K562 (cell line): ENCODE measurements around the gene YPEL2. TPM values are rescaled to one million over a fixed set of nuclear protein-coding genes. Genes with fewer than 3 reads are reported as not detected.

Experiments
- ATAC-seq: fragments of 200-7000 bp; cut with Tn5 transposase; 3 replicates; pipeline ENCODE4 v1.9.1; 2020; ENCODE audit warnings: moderate library complexity
- BruUV-seq: library from RNA; stranded (reverse); fragments of 400-500 nt; replicated peaks from 2 replicates; lab custom pipeline; 2021; lab: Mats Ljungman, UMichigan
- CTCF ChIA-PET: fragments of 300-600 bp; formaldehyde crosslinking; extraction: SDS; loops from one replicate; lab custom pipeline; 2021; ENCODE audit warnings: low intra/inter-chr PET ratio; lab: Yijun Ruan, JAX
- POLR2A ChIA-PET: fragments of 300-600, 350-650 bp; sonication (Branson Sonifier 250); formaldehyde crosslinking; extraction: SDS; loops from one replicate; lab custom pipeline; 2021; ENCODE audit warnings: antibody characterized with exemption, inconsistent platforms; lab: Yijun Ruan, JAX
- DNase-seq, 4 experiments: peaks; one replicate each; pipeline versions ENCODE4 v3.0.0 to v3.0.0-alpha.2; 2011 to 2018; ENCODE audit warnings: low spot score in 3 of 4, mixed read lengths in 3 of 4; ENCODE audit errors: extremely low read depth in 1 of 4
- FAIRE-seq: peaks from 2 replicates; lab custom pipeline; 2011; peaks lifted over from hg19 to GRCh38; lab: Jason Lieb, UNC
- H2AFZ ChIP-seq: 2 replicates; pipeline ENCODE4 v1.6.0; 2011; ENCODE audit warnings: low read depth, low read length, control low read depth, inconsistent platforms
- H3K27ac ChIP-seq: fragments of 200-600 bp; 3 replicates; pipeline ENCODE4 v1.8.0; 2011; ENCODE audit warnings: low read depth, mild to moderate bottlenecking, control low read depth, inconsistent platforms, low read length, moderate library complexity, mixed read lengths; ENCODE audit errors: extremely low read depth
- H3K27me3 ChIP-seq, 2 experiments: fragments of 300-600 bp in 1 of 2; 2 replicates in 1 of 2; 3 replicates in 1 of 2; pipeline versions ENCODE4 v1.6.0 to v1.8.0; 2011; ENCODE audit warnings: inconsistent platforms in 2 of 2, low read length in 2 of 2, mild to moderate bottlenecking in 1 of 2, mixed read lengths in 1 of 2, moderate library complexity in 1 of 2; ENCODE audit not compliant: control insufficient read depth in 2 of 2, insufficient read depth in 2 of 2
- H3K36me3 ChIP-seq: fragments of 300-600 bp; 3 replicates; pipeline ENCODE4 v1.8.0; 2011; ENCODE audit warnings: mild to moderate bottlenecking, low read length, inconsistent platforms; ENCODE audit not compliant: control insufficient read depth, insufficient read depth
- H3K4me1 ChIP-seq, 2 experiments: fragments of 200-600 bp in 1 of 2; replicated peaks in 1 of 2; 2 replicates in 1 of 2; 3 replicates in 1 of 2; pipeline versions ENCODE4 v1.5.1 to v1.8.0; 2011; ENCODE audit warnings: inconsistent platforms in 2 of 2, low read length in 2 of 2, mild to moderate bottlenecking in 1 of 2, mixed read lengths in 1 of 2, moderate library complexity in 1 of 2; ENCODE audit not compliant: control insufficient read depth in 2 of 2, insufficient read depth in 2 of 2
- H3K4me2 ChIP-seq: 2 replicates; pipeline ENCODE4 v1.6.1; 2011; ENCODE audit warnings: low read length, control low read depth, inconsistent platforms, mixed read lengths; ENCODE audit not compliant: insufficient read depth
- H3K4me3 ChIP-seq: fragments of 200-600 bp; sonication (generic), shearing (Covaris generic); 2 replicates; pipeline ENCODE4 v1.5.1; 2016; ENCODE audit warnings: control low read depth, inconsistent platforms
- H3K79me2 ChIP-seq: fragments of 200-600 bp; 3 replicates; pipeline ENCODE4 v1.8.0; 2011; ENCODE audit warnings: low read length, inconsistent platforms; ENCODE audit not compliant: control insufficient read depth, insufficient read depth
- H3K9ac ChIP-seq, 2 experiments: 2 replicates each; pipeline versions ENCODE4 v1.6.0 to v1.6.1; 2011; ENCODE audit warnings: low read depth in 2 of 2, low read length in 2 of 2, control low read depth in 1 of 2, inconsistent platforms in 1 of 2, mild to moderate bottlenecking in 1 of 2, mixed read lengths in 1 of 2; ENCODE audit not compliant: insufficient read depth in 1 of 2
- H3K9me1 ChIP-seq: one replicate; pipeline ENCODE4 v1.6.0; 2011; ENCODE audit warnings: inconsistent platforms, mild to moderate bottlenecking, low read length, moderate library complexity; ENCODE audit not compliant: control insufficient read depth, insufficient read depth
- H3K9me3 ChIP-seq: replicated peaks from 2 replicates; pipeline ENCODE4 v1.5.1; 2011; ENCODE audit warnings: low read depth, low read length, inconsistent platforms; ENCODE audit not compliant: control insufficient read depth, insufficient read depth
- H4K20me1 ChIP-seq: replicated peaks from 2 replicates; pipeline ENCODE4 v1.6.1; 2011; ENCODE audit warnings: low read length, inconsistent platforms, mixed read lengths; ENCODE audit not compliant: control insufficient read depth, insufficient read depth
- CBX5 ChIP-seq: IDR thresholded peaks from 2 replicates; pipeline ENCODE4 v1.6.1; 2014; ENCODE audit warnings: low read depth, borderline replicate concordance
- DPF2 ChIP-seq: fragments of 450-650 bp; IDR thresholded peaks from 2 replicates; pipeline ENCODE4 v1.6.1; 2016
- ESRRB ChIP-seq: fragments of 250-450 bp; sonication (Bioruptor Pico); IDR thresholded peaks from 2 replicates; pipeline ENCODE4 v1.5.0; 2020; ENCODE audit warnings: mild to moderate bottlenecking, moderate library complexity, borderline replicate concordance
- FOXP1 ChIP-seq: sonication (generic); formaldehyde crosslinking; IDR thresholded peaks from 2 replicates; pipeline ENCODE4 v1.8.0; 2022; ENCODE audit warnings: mild to moderate bottlenecking, missing genetic modification reagents
- POLR3A ChIP-seq: IDR thresholded peaks from 2 replicates; pipeline ENCODE4 v1.6.1; 2011; ENCODE audit warnings: borderline replicate concordance, mild to moderate bottlenecking, moderate library complexity; ENCODE audit not compliant: insufficient read length, insufficient read depth; ENCODE audit errors: extremely low read depth
- RUNX1 ChIP-seq: sonication (generic); IDR thresholded peaks from 2 replicates; pipeline ENCODE4 v1.6.1; 2016; ENCODE audit warnings: antibody characterized with exemption, low read depth
- SNAPC5 ChIP-seq: fragments of 250-450 bp; sonication (Bioruptor Pico); IDR thresholded peaks from 2 replicates; pipeline ENCODE4 v1.8.0; 2021; ENCODE audit warnings: moderate library complexity, mild to moderate bottlenecking, inconsistent platforms
- TCF7L2 ChIP-seq: fragments of 150-350 bp; IDR thresholded peaks from 2 replicates; pipeline ENCODE4 v1.6.1; 2016; ENCODE audit warnings: low read depth, mild to moderate bottlenecking, low read length, moderate library complexity
- ZBTB34 ChIP-seq: fragments of 250-450 bp; sonication (Bioruptor Pico); IDR thresholded peaks from 2 replicates; pipeline ENCODE4 v1.8.0; 2021; ENCODE audit warnings: mild to moderate bottlenecking, moderate library complexity
- ZBTB49 ChIP-seq: sonication (generic); formaldehyde crosslinking; IDR thresholded peaks from 2 replicates; pipeline ENCODE4 v1.8.0; 2022; ENCODE audit warnings: missing genetic modification reagents, mild to moderate bottlenecking, borderline replicate concordance
- ZNF384 ChIP-seq: IDR thresholded peaks from 2 replicates; pipeline ENCODE4 v1.6.1; 2012; ENCODE audit warnings: low read depth, low read length, improper control_type of control experiment
- ZNF592 ChIP-seq: fragments of 450-650 bp; IDR thresholded peaks from 2 replicates; pipeline ENCODE4 v1.6.1; 2017; ENCODE audit warnings: antibody characterized with exemption, mild to moderate bottlenecking
- WGBS: fragments of 100-300 bp; shearing (Covaris generic); methylation state at CpG from one replicate; pipeline ENCODE4 v1.1.6; 2016; ENCODE audit warnings: low coverage, mixed read lengths; ENCODE audit not compliant: insufficient coverage; ENCODE audit errors: missing lambda C conversion rate; 5-methylcytosine and 5-hydroxymethylcytosine counted together
- in situ Hi-C: fragments of 300-500 bp; cut with MboI; formaldehyde crosslinking; loops from 4 replicates; pipeline ENCODE4 v1.15.0; 2018; ENCODE audit warnings: inconsistent platforms, mixed read lengths
- intact Hi-C: fragments of 100-400 bp; cut with micrococcal nuclease; formaldehyde crosslinking; loops from 2 replicates; pipeline ENCODE4 v1.14.2; 2022
- polyA plus RNA-seq, 8 experiments: library from polyadenylated mRNA; depleted of rRNA in 4 of 8; stranded (reverse) in 5 of 8; unstranded in 3 of 8; fragments of >200 nt; fragmentation: Nextera tagmentation in 2 of 8; fragmentation: Illumina TruSeq in 1 of 8; extraction: Ambion mirVana in 2 of 8; extraction: Trizol in 1 of 8; gene quantifications; 2 replicates each; pipeline versions ENCODE4 v1.2.1 to v1.2.3, GENCODE V29; 2011 to 2014; ENCODE audit warnings: inconsistent platforms in 1 of 8, missing spikeins in 1 of 8
- total RNA-seq, 7 experiments: library from RNA; depleted of rRNA in 6 of 7; stranded (reverse); fragments of >200 nt in 6 of 7; fragmentation: Illumina TruSeq in 2 of 7; extraction: Trizol in 2 of 7; gene quantifications; 2 replicates each; pipeline versions ENCODE4 v1.2.1 to v1.2.3, GENCODE V29; 2011 to 2021; ENCODE audit warnings: low replicate concordance in 1 of 7

Gene YPEL2
- total and polyA plus RNA-seq, 9 of the 15 experiments (the other 6 are each of a cell fraction or from before 2014, with no cell fraction given), result 0.11 to 2.4 (median 0.47) TPM

- BruUV-seq, result no TSS peak
- H3K79me2 ChIP-seq, result no peaks in the 10 kb centered on the region
- ChIA-PET POLR2A (no interaction called here), CTCF (interaction anchor here (2.0 kb wide), 1 partner anchor 124 kb away, joined by 13 read pairs; no protein-coding TSS in a partner anchor)
- no peaks in the 10 kb centered on the region for H3K27me3 ChIP-seq
- TF ChIP-seq ESRRB (CRISPR knock-in tag) (no peak), DPF2 (no peak), FOXP1 (CRISPR knock-in tag) (no peak), POLR3A (no peak), ZNF592 (no peak), ZBTB34 (no peak), ZBTB49 (CRISPR knock-in tag) (no peak), RUNX1 (no peak), ZNF384 (no peak), SNAPC5 (CRISPR knock-in tag) (no peak), CBX5 (no peak), TCF7L2 (no peak)
- no peak overlapping the region for H3K27ac ChIP-seq
- FAIRE-seq (no peak), DNase-seq (no peak), ATAC-seq (no peak)
- H3K36me3 ChIP-seq, result no peaks in the 10 kb centered on the region
- in situ Hi-C loops (loop anchor here (10.0 kb wide), 1 partner anchor 719 kb away; no protein-coding TSS in a partner anchor), intact Hi-C loops (no loop called here)
- H2AFZ ChIP-seq, result peak overlapping the region; percentile 42; the same call in 1 of the 2 replicates
- H3K4me3 ChIP-seq, result no peak overlapping the region
- H3K4me2 ChIP-seq, result no peak overlapping the region
- H3K9me1 ChIP-seq, result no peaks in the 10 kb centered on the region
- no peaks in the 10 kb centered on the region for H4K20me1 ChIP-seq
- H3K4me1 ChIP-seq, result peaks cover 0 to 3% of the 10 kb centered on the region in 2 experiments; a peak in 1 of 5 replicates
- H3K9ac ChIP-seq, result no peak overlapping the region
- H3K9me3 ChIP-seq, result no peaks in the 10 kb centered on the region
- 53% methylated on average over 4 of the region's 4 CpGs for WGBS
These were observed 15.6 kb upstream of the YPEL2 start for GRCh38 chr17:59315866-59316265.
